ENCODE measurements around the gene KCNF1. TPM values are rescaled to one million over a fixed set of nuclear protein-coding genes. Genes with fewer than 3 reads are reported as not detected.

KCNF1 gene
- total RNA-seq, 1 donor from 2014 or later: 0.30 TPM

DNA sequence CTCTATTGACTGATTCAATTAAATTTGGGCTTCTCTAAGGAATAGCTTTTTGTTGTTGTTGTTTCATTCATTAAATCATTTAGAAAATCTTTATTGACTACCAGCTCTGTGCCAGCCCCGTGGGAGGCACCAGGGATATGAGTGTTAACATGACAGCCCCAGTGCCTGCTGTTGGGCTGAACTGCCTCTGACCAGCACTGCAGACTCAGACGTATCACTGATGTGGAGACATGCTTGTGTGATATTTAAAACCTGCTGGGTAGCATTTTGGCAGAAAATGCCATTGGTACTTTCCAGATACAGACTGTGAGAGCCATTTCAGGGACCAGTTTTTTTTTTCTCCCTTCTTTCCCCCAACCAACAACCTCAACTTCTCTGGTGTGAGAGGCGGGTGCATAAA, 38.6 kb upstream of the KCNF1 start:
- peaks cover 9% of the 10 kb centered on the region for H3K9me3 ChIP-seq (replicated peaks)
- no peaks in the 10 kb centered on the region for H3K27me3 ChIP-seq (ENCODE audit: low read depth)
- no peak overlapping the region for H3K4me3 ChIP-seq
- TF ChIP-seq, protein P1, sequence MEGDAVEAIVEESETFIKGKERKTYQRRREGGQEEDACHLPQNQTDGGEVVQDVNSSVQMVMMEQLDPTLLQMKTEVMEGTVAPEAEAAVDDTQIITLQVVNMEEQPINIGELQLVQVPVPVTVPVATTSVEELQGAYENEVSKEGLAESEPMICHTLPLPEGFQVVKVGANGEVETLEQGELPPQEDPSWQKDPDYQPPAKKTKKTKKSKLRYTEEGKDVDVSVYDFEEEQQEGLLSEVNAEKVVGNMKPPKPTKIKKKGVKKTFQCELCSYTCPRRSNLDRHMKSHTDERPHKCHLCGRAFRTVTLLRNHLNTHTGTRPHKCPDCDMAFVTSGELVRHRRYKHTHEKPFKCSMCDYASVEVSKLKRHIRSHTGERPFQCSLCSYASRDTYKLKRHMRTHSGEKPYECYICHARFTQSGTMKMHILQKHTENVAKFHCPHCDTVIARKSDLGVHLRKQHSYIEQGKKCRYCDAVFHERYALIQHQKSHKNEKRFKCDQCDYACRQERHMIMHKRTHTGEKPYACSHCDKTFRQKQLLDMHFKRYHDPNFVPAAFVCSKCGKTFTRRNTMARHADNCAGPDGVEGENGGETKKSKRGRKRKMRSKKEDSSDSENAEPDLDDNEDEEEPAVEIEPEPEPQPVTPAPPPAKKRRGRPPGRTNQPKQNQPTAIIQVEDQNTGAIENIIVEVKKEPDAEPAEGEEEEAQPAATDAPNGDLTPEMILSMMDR (IDR thresholded peaks at IDR 0.05; ENCODE audit: borderline replicate concordance): no peak
- H3K4me1 ChIP-seq: peaks cover 80% of the 10 kb centered on the region
- no peak for DNase-seq
- intact Hi-C loops (cut with micrococcal nuclease): no loop called here
- H3K27ac ChIP-seq (replicated peaks): peak overlapping the region; percentile 84
- no peaks in the 10 kb centered on the region for H3K36me3 ChIP-seq

DNA sequence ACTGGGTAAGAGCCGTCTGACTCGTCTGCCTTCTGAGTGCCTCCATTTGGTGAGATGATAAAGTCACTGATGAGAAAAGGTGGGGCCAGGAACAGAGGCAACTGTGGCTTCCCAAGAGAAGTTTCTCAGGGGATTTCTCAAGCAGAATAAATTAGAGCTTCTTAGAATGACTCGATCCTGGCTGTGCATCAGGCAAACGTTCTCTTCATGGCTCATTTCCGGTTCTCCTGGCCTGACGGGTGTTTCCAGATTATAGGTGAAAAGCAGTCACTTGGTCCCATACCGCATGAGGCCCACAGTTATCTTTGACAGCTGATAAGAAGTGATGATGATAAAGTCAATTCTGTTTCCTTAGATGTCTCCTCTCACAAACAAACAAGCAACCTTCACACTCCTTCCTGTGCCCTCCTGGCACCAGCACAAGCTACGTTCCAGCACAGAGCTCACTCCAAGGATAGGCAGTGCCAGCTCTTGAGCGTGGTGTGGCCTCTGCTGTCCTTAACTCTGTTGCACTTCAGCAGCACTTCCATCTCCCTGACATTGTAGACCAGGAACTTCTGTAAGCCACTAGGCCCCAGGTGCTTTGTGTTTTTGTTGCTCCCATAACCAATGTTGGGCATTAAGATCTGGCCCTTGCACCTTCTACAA, 37.8 kb upstream of the KCNF1 start:
- Histone ChIP-seq H3K4me3 (no peak overlapping the region), H3K9me3 (replicated peaks) (peaks cover 9% of the 10 kb centered on the region), H3K36me3 (no peaks in the 10 kb centered on the region), H3K27me3 (ENCODE audit: low read depth) (no peaks in the 10 kb centered on the region), H3K27ac (replicated peaks) (peak overlapping the region; percentile 84), H3K4me1 (peaks cover 80% of the 10 kb centered on the region)
- TF ChIP-seq, protein P1 (IDR thresholded peaks at IDR 0.05; ENCODE audit: borderline replicate concordance): no peak
- intact Hi-C loops (cut with micrococcal nuclease): no loop called here
- peak; percentile 49 for DNase-seq

GRCh38 chr2:10875126-10875525, 36.6 kb upstream of the KCNF1 start:
- Histone ChIP-seq H3K27ac (replicated peaks) (peak overlapping the region; percentile 84), H3K4me1 (peaks cover 71% of the 10 kb centered on the region), H3K9me3 (replicated peaks) (peaks cover 9% of the 10 kb centered on the region), H3K27me3 (ENCODE audit: low read depth) (no peaks in the 10 kb centered on the region), H3K4me3 (no peak overlapping the region), H3K36me3 (no peaks in the 10 kb centered on the region)
- DNase-seq: no peak
- intact Hi-C loops (cut with micrococcal nuclease): no loop called here
- TF ChIP-seq, protein P1 (IDR thresholded peaks at IDR 0.05; ENCODE audit: borderline replicate concordance): no peak

DNA sequence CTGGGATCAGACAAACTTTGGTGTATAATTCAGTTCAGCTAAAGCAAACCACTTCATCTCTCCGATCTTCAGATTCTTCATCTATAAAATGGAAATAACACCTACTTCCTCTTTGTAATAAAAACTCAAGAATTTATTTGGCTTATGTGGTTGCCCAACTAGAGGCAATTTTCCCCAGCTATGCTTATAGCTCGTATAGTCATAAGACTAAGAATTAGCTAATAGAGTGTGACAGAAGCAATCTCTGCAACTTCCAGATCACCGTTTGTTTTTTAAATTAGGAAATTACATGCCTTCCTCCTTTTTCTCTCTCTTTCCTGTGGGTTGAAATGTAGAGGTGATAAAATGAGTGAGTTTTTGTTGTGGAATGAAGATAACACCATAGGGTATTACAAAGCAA, 35.3 kb upstream of the KCNF1 start:
- H3K27ac ChIP-seq (replicated peaks): peak overlapping the region; percentile 25

DNA sequence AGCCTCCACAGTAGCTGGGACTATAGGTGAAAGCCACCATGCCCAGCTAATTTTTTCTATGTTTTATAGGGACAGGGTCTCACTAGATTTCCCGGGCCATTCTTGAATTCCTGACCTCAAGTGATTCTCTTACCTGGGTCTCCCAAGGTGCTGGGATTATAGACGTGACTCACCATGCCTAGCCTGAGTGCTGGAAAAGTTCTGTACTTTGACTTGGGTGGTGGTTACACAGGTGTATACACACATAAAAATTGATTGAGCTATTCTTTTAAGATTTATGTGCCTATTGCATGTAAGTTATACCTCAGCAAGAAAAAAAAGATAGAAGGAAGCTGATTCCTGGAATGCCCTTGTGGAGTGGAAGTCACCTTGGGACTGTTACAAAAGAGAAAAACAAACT, 34.8 kb upstream of the KCNF1 start:
- Histone ChIP-seq H3K27ac (replicated peaks) (peak overlapping the region; percentile 25), H3K4me1 (peaks cover 62% of the 10 kb centered on the region), H3K4me3 (no peak overlapping the region), H3K27me3 (ENCODE audit: low read depth) (no peaks in the 10 kb centered on the region), H3K9me3 (replicated peaks) (peaks cover 5% of the 10 kb centered on the region), H3K36me3 (peaks cover 3% of the 10 kb centered on the region)
- TF ChIP-seq, protein P1 (IDR thresholded peaks at IDR 0.05; ENCODE audit: borderline replicate concordance): no peak
- DNase-seq: no peak
- intact Hi-C loops (cut with micrococcal nuclease): no loop called here

More for the DNA sequence above, 35.3 kb upstream of the KCNF1 start:
- TF ChIP-seq, protein P1 (IDR thresholded peaks at IDR 0.05; ENCODE audit: borderline replicate concordance): no peak
- intact Hi-C loops (cut with micrococcal nuclease): no loop called here
- Histone ChIP-seq H3K4me3 (no peak overlapping the region), H3K9me3 (replicated peaks) (peaks cover 9% of the 10 kb centered on the region), H3K27me3 (ENCODE audit: low read depth) (no peaks in the 10 kb centered on the region), H3K4me1 (peaks cover 62% of the 10 kb centered on the region), H3K36me3 (peaks cover 3% of the 10 kb centered on the region)
- no peak for DNase-seq
